H1 (cell line): ENCODE measurements around the gene MRC2. TPM values are rescaled to one million over a fixed set of nuclear protein-coding genes. Genes with fewer than 3 reads are reported as not detected.

Experiments
- CTCF ChIA-PET: fragments of 300-600 bp; sonication (Branson Sonifier 250); formaldehyde crosslinking; loops from one replicate; lab custom pipeline; 2021; ENCODE audit not compliant: partially characterized antibody; lab: Charles Lee
- POLR2A ChIA-PET: fragments of 300-600 bp; sonication (Branson Sonifier 250); formaldehyde crosslinking; loops from one replicate; lab custom pipeline; 2021; ENCODE audit warnings: inconsistent platforms; ENCODE audit not compliant: partially characterized antibody; lab: Charles Lee
- DNase-seq, 2 experiments: peaks; one replicate each; pipeline versions ENCODE4 v3.0.0 to v3.0.0-alpha.2; 2010 to 2022; ENCODE audit warnings: low spot score in 2 of 2, low read depth in 1 of 2, mixed read lengths in 1 of 2
- FAIRE-seq: peaks from 2 replicates; lab custom pipeline; 2011; peaks lifted over from hg19 to GRCh38; lab: Jason Lieb, UNC
- H2AFZ ChIP-seq: 2 replicates; pipeline ENCODE4 v1.8.1; 2012; ENCODE audit warnings: low read length, inconsistent platforms
- H2AK5ac ChIP-seq: 2 replicates; pipeline ENCODE4 v1.6.1; 2013; ENCODE audit warnings: low read depth, low read length
- H2BK120ac ChIP-seq: replicated peaks from 2 replicates; pipeline ENCODE3; 2013; ENCODE audit warnings: low read depth, low read length, inconsistent platforms
- H2BK12ac ChIP-seq: 2 replicates; pipeline ENCODE4 v1.6.1; 2013; ENCODE audit warnings: low read depth, low read length
- H2BK15ac ChIP-seq: 2 replicates; pipeline ENCODE4 v1.6.1; 2013; ENCODE audit warnings: low read length
- H2BK20ac ChIP-seq: 2 replicates; pipeline ENCODE4 v1.6.1; 2013; ENCODE audit warnings: low read length
- H2BK5ac ChIP-seq: 2 replicates; pipeline ENCODE4 v1.6.1; 2013; ENCODE audit warnings: low read depth, low read length
- H3K14ac ChIP-seq: 2 replicates; pipeline ENCODE4 v1.6.1; 2013; ENCODE audit warnings: inconsistent platforms; ENCODE audit not compliant: insufficient read length
- H3K18ac ChIP-seq: 2 replicates; pipeline ENCODE4 v1.6.1; 2013; ENCODE audit warnings: low read length; ENCODE audit errors: extremely low read depth
- H3K23ac ChIP-seq: 2 replicates; pipeline ENCODE4 v1.6.1; 2013; ENCODE audit warnings: inconsistent platforms; ENCODE audit not compliant: insufficient read length
- H3K23me2 ChIP-seq: 2 replicates; pipeline ENCODE4 v1.6.1; 2013; ENCODE audit warnings: low read depth, low read length
- H3K27ac ChIP-seq: 2 replicates; pipeline ENCODE4 v1.6.1; 2011; ENCODE audit warnings: low read depth, low read length, inconsistent platforms
- H3K27me3 ChIP-seq, 4 experiments: replicated peaks in 1 of 4; 1 replicate in 1 of 4; 2 replicates in 3 of 4; pipeline versions ENCODE4 v1.6.1 to v1.8.1; 2011 to 2013; ENCODE audit warnings: low read length in 3 of 4, mild to moderate bottlenecking in 3 of 4, inconsistent platforms in 2 of 4, mixed read lengths in 2 of 4, moderate library complexity in 1 of 4; ENCODE audit not compliant: control insufficient read depth in 3 of 4, insufficient read depth in 3 of 4; ENCODE audit errors: extremely low read depth in 1 of 4
- H3K36me3 ChIP-seq, 4 experiments: 2 replicates each; pipeline versions ENCODE4 v1.6.1 to v1.8.1; 2011 to 2013; ENCODE audit warnings: mild to moderate bottlenecking in 4 of 4, low read length in 3 of 4, moderate library complexity in 2 of 4, control low read depth in 1 of 4, inconsistent platforms in 1 of 4; ENCODE audit not compliant: insufficient read depth in 4 of 4, control insufficient read depth in 2 of 4
- H3K4ac ChIP-seq: replicated peaks from 2 replicates; pipeline ENCODE3; 2013; ENCODE audit warnings: low read length, low read depth, mixed read lengths, inconsistent platforms; ENCODE audit not compliant: insufficient read length
- H3K4me1 ChIP-seq, 4 experiments: replicated peaks in 1 of 4; 1 replicate in 1 of 4; 2 replicates in 3 of 4; pipeline versions ENCODE4 v1.6.1 to v1.8.1; 2011 to 2013; ENCODE audit warnings: low read length in 3 of 4, inconsistent platforms in 2 of 4, mixed read lengths in 1 of 4; ENCODE audit not compliant: insufficient read depth in 4 of 4, control insufficient read depth in 3 of 4
- H3K4me2 ChIP-seq, 2 experiments: 2 replicates each; pipeline versions ENCODE4 v1.6.1 to v1.8.1; 2011 to 2013; ENCODE audit warnings: low read depth in 2 of 2, low read length in 2 of 2, control low read depth in 1 of 2, inconsistent platforms in 1 of 2, mild to moderate bottlenecking in 1 of 2; ENCODE audit not compliant: insufficient read depth in 1 of 2
- H3K4me3 ChIP-seq, 4 experiments: fragments of 200-600, 300-600 bp in 1 of 4; sonication (generic), shearing (Covaris generic), sonication (Bioruptor Twin) in 1 of 4; 2 replicates each; pipeline versions ENCODE4 v1.5.1 to v1.8.1; 2011 to 2016; ENCODE audit warnings: low read length in 4 of 4, low read depth in 3 of 4, control low read depth in 2 of 4, inconsistent platforms in 2 of 4, mild to moderate bottlenecking in 2 of 4, mixed read lengths in 1 of 4, moderate library complexity in 1 of 4; ENCODE audit not compliant: insufficient read depth in 2 of 4; ENCODE audit errors: extremely low read depth in 1 of 4
- H3K56ac ChIP-seq: replicated peaks from 2 replicates; pipeline ENCODE3; 2013; ENCODE audit warnings: low read depth, mild to moderate bottlenecking, mixed read lengths, low read length, inconsistent platforms; ENCODE audit not compliant: insufficient read length
- H3K79me1 ChIP-seq: 2 replicates; pipeline ENCODE4 v1.6.1; 2013; ENCODE audit warnings: low read depth, low read length, control low read depth
- H3K79me2 ChIP-seq, 2 experiments: 2 replicates each; pipeline versions ENCODE4 v1.6.1 to v1.8.1; 2012 to 2013; ENCODE audit warnings: low read length in 2 of 2, mild to moderate bottlenecking in 2 of 2, inconsistent platforms in 1 of 2; ENCODE audit not compliant: insufficient read depth in 2 of 2, control insufficient read depth in 1 of 2
- H3K9ac ChIP-seq, 4 experiments: replicated peaks in 1 of 4; 1 replicate in 1 of 4; 2 replicates in 3 of 4; pipeline versions ENCODE4 v1.6.1 to v1.8.1; 2011 to 2013; ENCODE audit warnings: low read depth in 3 of 4, low read length in 3 of 4, control low read depth in 2 of 4, mild to moderate bottlenecking in 2 of 4, moderate library complexity in 2 of 4, inconsistent platforms in 1 of 4; ENCODE audit errors: extremely low read depth in 1 of 4
- H3K9me3 ChIP-seq, 2 experiments: 2 replicates each; pipeline versions ENCODE4 v1.6.1 to v1.8.1; 2012 to 2013; ENCODE audit warnings: mild to moderate bottlenecking in 2 of 2, moderate library complexity in 2 of 2, control low read depth in 1 of 2, inconsistent platforms in 1 of 2, low read depth in 1 of 2, low read length in 1 of 2, mixed read lengths in 1 of 2; ENCODE audit not compliant: insufficient read depth in 2 of 2
- H4K20me1 ChIP-seq, 2 experiments: replicated peaks in 1 of 2; 2 replicates each; pipeline versions ENCODE3 to v1.8.1; 2011 to 2013; ENCODE audit warnings: inconsistent platforms in 2 of 2, low read length in 2 of 2, mild to moderate bottlenecking in 1 of 2; ENCODE audit not compliant: insufficient read depth in 2 of 2, control insufficient read depth in 1 of 2
- H4K5ac ChIP-seq: 2 replicates; pipeline ENCODE4 v1.6.1; 2013; ENCODE audit warnings: low read length, low read depth, mixed read lengths, inconsistent platforms; ENCODE audit not compliant: insufficient read length
- H4K8ac ChIP-seq: 2 replicates; pipeline ENCODE4 v1.8.0; 2013; ENCODE audit warnings: mild to moderate bottlenecking, moderate library complexity, low read length, inconsistent platforms; ENCODE audit not compliant: insufficient read depth; ENCODE audit errors: extremely low read depth
- H4K91ac ChIP-seq: replicated peaks from 2 replicates; pipeline ENCODE3; 2013; ENCODE audit warnings: low read length, mixed read lengths, inconsistent platforms; ENCODE audit not compliant: insufficient read length
- BACH1 ChIP-seq: IDR thresholded peaks from 2 replicates; pipeline ENCODE4 v1.6.1; 2012; ENCODE audit warnings: low read length, improper control_type of control experiment
- CBX8 ChIP-seq: fragments of 300-800, 300-1000 bp; sonication (generic); IDR thresholded peaks from 2 replicates; pipeline ENCODE4 v1.7.1; 2016; ENCODE audit warnings: low read depth, low read length, borderline replicate concordance
- CEBPB ChIP-seq: IDR thresholded peaks from 2 replicates; pipeline ENCODE4 v1.6.1; 2012; ENCODE audit warnings: low read depth, low read length
- EGR1 ChIP-seq: IDR thresholded peaks from 2 replicates; pipeline ENCODE4 v1.6.1; 2011; ENCODE audit warnings: low read depth, low read length, borderline replicate concordance
- EZH2 ChIP-seq: fragments of 200-600 bp; sonication (generic); IDR thresholded peaks from 2 replicates; pipeline ENCODE4 v1.7.1; 2012; ENCODE audit warnings: low read depth, mild to moderate bottlenecking, moderate library complexity, low read length, inconsistent platforms; ENCODE audit not compliant: severe bottlenecking
- GABPA ChIP-seq: IDR thresholded peaks from 2 replicates; pipeline ENCODE4 v1.6.1; 2011; ENCODE audit warnings: mild to moderate bottlenecking, low read length, moderate library complexity, borderline replicate concordance; ENCODE audit not compliant: insufficient read depth
- KDM4A ChIP-seq: IDR thresholded peaks from one replicate; pipeline ENCODE4 v1.7.1; 2012; ENCODE audit warnings: low read depth, mild to moderate bottlenecking, moderate library complexity, low read length, inconsistent platforms; ENCODE audit not compliant: severe bottlenecking
- KDM5A ChIP-seq: fragments of 200-600 bp; IDR thresholded peaks from 2 replicates; pipeline ENCODE4 v1.7.1; 2012; ENCODE audit warnings: mild to moderate bottlenecking, low read length, inconsistent platforms, mixed read lengths
- POLR2AphosphoS5 ChIP-seq: IDR thresholded peaks from 2 replicates; pipeline ENCODE4 v1.6.1; 2011; ENCODE audit warnings: low read depth, low read length
- POU5F1 ChIP-seq: IDR thresholded peaks from 2 replicates; pipeline ENCODE4 v1.6.1; 2011; ENCODE audit warnings: low read depth, mild to moderate bottlenecking, low read length, moderate library complexity
- RBBP5 ChIP-seq: IDR thresholded peaks from 2 replicates; pipeline ENCODE4 v1.7.1; 2012; ENCODE audit warnings: low read depth, mild to moderate bottlenecking, inconsistent platforms, low read length, moderate library complexity, borderline replicate concordance
- TAF1 ChIP-seq: IDR thresholded peaks from 2 replicates; pipeline ENCODE4 v1.6.1; 2011; ENCODE audit warnings: mild to moderate bottlenecking, low read depth, low read length
- TAF7 ChIP-seq: optimal IDR thresholded peaks from 2 replicates; pipeline ENCODE3; 2011; ENCODE audit warnings: low read depth, mild to moderate bottlenecking, inconsistent platforms, low read length, moderate library complexity, borderline replicate concordance
- TCF12 ChIP-seq: IDR thresholded peaks from 2 replicates; pipeline ENCODE4 v1.6.1; 2011; ENCODE audit warnings: low read depth, mild to moderate bottlenecking, low read length
- TEAD4 ChIP-seq: IDR thresholded peaks from 2 replicates; pipeline ENCODE4 v1.6.1; 2012; ENCODE audit warnings: low read depth, low read length, inconsistent platforms, mixed read lengths
- ZNF274 ChIP-seq: IDR thresholded peaks from 2 replicates; pipeline ENCODE4 v1.7.0; 2012; ENCODE audit warnings: low read length, borderline replicate concordance; ENCODE audit errors: extremely low read depth
- WGBS, 2 experiments: shearing (Covaris generic) in 1 of 2; methylation state at CpG; one replicate each; pipeline versions ENCODE4 v1.1.6 to v1.1.7; 2013 to 2015; ENCODE audit warnings: low lambda C conversion rate in 2 of 2, mixed read lengths in 2 of 2, inconsistent platforms in 1 of 2, low coverage in 1 of 2, missing lambda C conversion rate in 1 of 2; ENCODE audit not compliant: insufficient replicate concordance in 2 of 2, insufficient coverage in 1 of 2, insufficient read length in 1 of 2; ENCODE audit errors: extremely low coverage in 1 of 2, missing lambda C conversion rate in 1 of 2; 5-methylcytosine and 5-hydroxymethylcytosine counted together
- polyA plus RNA-seq, 7 experiments: library from polyadenylated mRNA; depleted of rRNA in 3 of 7; stranded (reverse) in 5 of 7; unstranded in 2 of 7; fragments of >200 nt in 5 of 7; fragments of 200-250 nt in 2 of 7; gene quantifications; 1 replicate in 5 of 7; 2 replicates in 1 of 7; 4 replicates in 1 of 7; pipeline versions ENCODE4 v1.2.1 to v1.2.3, GENCODE V29; 2011 to 2013; ENCODE audit warnings: missing spikeins in 2 of 7, mixed read lengths in 2 of 7
- total RNA-seq: library from RNA; stranded (reverse); fragmentation: NEBNext Ultra II Directional; extraction: Animal tissue kit (Norgen Biotek cat#: 25700); gene quantifications from 2 replicates; pipeline ENCODE4 v1.2.1, GENCODE V29; 2021

Gene MRC2
- total and polyA plus RNA-seq, 2 of the 8 experiments (the other 6 are each of a cell fraction or from before 2014, with no cell fraction given), result 7.0 to 24.2 TPM

DNA sequence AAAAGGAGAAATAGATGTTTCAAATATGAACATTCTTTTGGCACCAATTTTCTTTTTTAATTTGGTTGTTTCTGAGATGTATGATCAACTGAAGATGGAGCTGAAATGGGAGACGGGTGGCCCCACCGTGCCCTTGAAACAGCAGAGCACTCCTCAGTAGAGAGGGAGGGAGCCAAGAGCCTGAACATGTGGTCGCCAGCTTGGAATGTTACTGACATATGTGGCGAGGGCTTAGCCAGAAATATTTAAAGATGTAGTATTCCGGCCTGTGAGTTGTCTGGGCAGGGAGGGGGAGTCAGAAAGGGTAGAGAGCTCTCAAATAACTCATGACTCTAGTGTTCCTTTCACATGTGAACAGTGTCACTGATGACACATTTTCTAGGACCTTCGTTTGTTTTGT, 13.3 kb upstream of the MRC2 start:
- no peak overlapping the region for H3K9ac ChIP-seq
- no peak overlapping the region for H4K91ac ChIP-seq
- H2AK5ac ChIP-seq, result no peak overlapping the region
- H4K5ac ChIP-seq, result no peak overlapping the region
- no peak overlapping the region for H2BK12ac ChIP-seq
- no peak overlapping the region for H2BK5ac ChIP-seq
- no peak overlapping the region for H3K27ac ChIP-seq
- POLR2A ChIA-PET, result no interaction called here
- H3K9me3 ChIP-seq, result no peaks in the 10 kb centered on the region
- no peak overlapping the region for H3K14ac ChIP-seq
- no peaks in the 10 kb centered on the region for H3K79me2 ChIP-seq
- H2BK15ac ChIP-seq, result no peak overlapping the region
- no peak overlapping the region for H2AFZ ChIP-seq
- no peak overlapping the region for H4K8ac ChIP-seq
- no peak overlapping the region for H2BK20ac ChIP-seq
- H3K23me2 ChIP-seq, result no peaks in the 10 kb centered on the region
- no peak overlapping the region for H3K4ac ChIP-seq
- H3K27me3 ChIP-seq, result no peaks in the 10 kb centered on the region
- no peak overlapping the region for H3K56ac ChIP-seq
- DNase-seq (no peak), FAIRE-seq (no peak)
- H3K4me3 ChIP-seq, result no peak overlapping the region
- CTCF ChIA-PET, result interaction anchor here (0.9 kb wide), 1 partner anchor 47 kb away, joined by 4 read pairs; no protein-coding TSS in a partner anchor
- peaks cover 3% of the 10 kb centered on the region; the same call in 1 of the 2 replicates for H3K79me1 ChIP-seq
- H3K36me3 ChIP-seq, result peaks cover 8 to 32% (median 22%) of the 10 kb centered on the region in 4 experiments
- no peak overlapping the region for H3K4me2 ChIP-seq
- 92% methylated on average over 6 of the region's 6 CpGs; no CpG with 5 or more reads in 1 of the 2 experiments for WGBS, 2 experiments
- peaks cover 0 to 12% (median 6%) of the 10 kb centered on the region in 4 experiments; a peak in 6 of 7 replicates for H3K4me1 ChIP-seq
- no peak overlapping the region for H3K18ac ChIP-seq
- H2BK120ac ChIP-seq, result no peak overlapping the region
- H3K23ac ChIP-seq, result no peak overlapping the region
- no peaks in the 10 kb centered on the region for H4K20me1 ChIP-seq
- no peak for TF ChIP-seq KDM4A
- TF ChIP-seq BACH1, result no peak
- no peak for TF ChIP-seq CEBPB
- no peak for TF ChIP-seq TAF7
- no peak for TF ChIP-seq KDM5A
- no peak for TF ChIP-seq TEAD4
- no peak for TF ChIP-seq ZNF274
- TF ChIP-seq POLR2AphosphoS5, result no peak
- no peak for TF ChIP-seq POU5F1
- no peak for TF ChIP-seq TCF12
- no peak for TF ChIP-seq GABPA
- no peak for TF ChIP-seq EGR1
- TF ChIP-seq CBX8, result no peak
- TF ChIP-seq EZH2, result no peak
- no peak for TF ChIP-seq RBBP5
- TF ChIP-seq TAF1, result no peak
